ENCODE data around the gene ZNF580. TPM values are rescaled to one million over a fixed set of nuclear protein-coding genes. Genes with fewer than 3 reads are reported as not detected.

The ZNF580 gene
- total RNA-seq, 1 donor from 2014 or later = 2.8 TPM

- peaks cover 14% of the 10 kb centered on the region for H3K9me3 Mint-ChIP-seq
- Histone ChIP-seq H3K27ac (peak within 1 kb of the TSS; percentile 98), H3K9ac (peak within 1 kb of the TSS; percentile 92), H4K20me1 (ENCODE audit: low read depth) (no peaks in the 10 kb centered on the region), H3K27me3 (no peaks in the 10 kb centered on the region), H3K4me3 (peak within 1 kb of the TSS; percentile 73), H3K36me3 (peaks cover 17% of the 10 kb centered on the region), H3F3A (ENCODE audit: low read depth) (peaks cover 58% of the 10 kb centered on the region), H3K4me1 (peaks cover 6% of the 10 kb centered on the region), H3K9me3 (ENCODE audit: low read depth) (no peaks in the 10 kb centered on the region), H2AFZ (replicated peaks) (peak within 1 kb of the TSS; percentile 85), H3K79me2 (ENCODE audit: low read depth) (peaks cover 16% of the 10 kb centered on the region), H3K4me2 (peak within 1 kb of the TSS; percentile 89)
- no peak for TF ChIP-seq EZH2phosphoT487 (IDR thresholded peaks at IDR 0.05)
- TF ChIP-seq, protein P1, sequence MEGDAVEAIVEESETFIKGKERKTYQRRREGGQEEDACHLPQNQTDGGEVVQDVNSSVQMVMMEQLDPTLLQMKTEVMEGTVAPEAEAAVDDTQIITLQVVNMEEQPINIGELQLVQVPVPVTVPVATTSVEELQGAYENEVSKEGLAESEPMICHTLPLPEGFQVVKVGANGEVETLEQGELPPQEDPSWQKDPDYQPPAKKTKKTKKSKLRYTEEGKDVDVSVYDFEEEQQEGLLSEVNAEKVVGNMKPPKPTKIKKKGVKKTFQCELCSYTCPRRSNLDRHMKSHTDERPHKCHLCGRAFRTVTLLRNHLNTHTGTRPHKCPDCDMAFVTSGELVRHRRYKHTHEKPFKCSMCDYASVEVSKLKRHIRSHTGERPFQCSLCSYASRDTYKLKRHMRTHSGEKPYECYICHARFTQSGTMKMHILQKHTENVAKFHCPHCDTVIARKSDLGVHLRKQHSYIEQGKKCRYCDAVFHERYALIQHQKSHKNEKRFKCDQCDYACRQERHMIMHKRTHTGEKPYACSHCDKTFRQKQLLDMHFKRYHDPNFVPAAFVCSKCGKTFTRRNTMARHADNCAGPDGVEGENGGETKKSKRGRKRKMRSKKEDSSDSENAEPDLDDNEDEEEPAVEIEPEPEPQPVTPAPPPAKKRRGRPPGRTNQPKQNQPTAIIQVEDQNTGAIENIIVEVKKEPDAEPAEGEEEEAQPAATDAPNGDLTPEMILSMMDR (IDR thresholded peaks at IDR 0.05) = no peak
- TF ChIP-seq EZH2 (IDR thresholded peaks at IDR 0.05) = no peak
- H3K27me3 Mint-ChIP-seq (ENCODE audit: insufficient read depth, low read depth) = peaks cover 7% of the 10 kb centered on the region
- DNase-seq (ENCODE audit: low spot score) = peak; percentile 99
- H3K36me3 Mint-ChIP-seq = peaks cover 38% of the 10 kb centered on the region
- H3K27ac Mint-ChIP-seq = peak within 1 kb of the TSS; percentile 100
- peak within 1 kb of the TSS; percentile 98 for H3K4me3 Mint-ChIP-seq
- peaks cover 30% of the 10 kb centered on the region for H3K4me1 Mint-ChIP-seq
These were observed 41.3 kb upstream of the ZNF580 start, which contains the start of gene FIZ1 for GRCh38 chr19:55599468-55599841. Gene FIZ1 (minus strand): TSS chr19:55599517. CDS start chr19:55597865, 1,652 bp downstream.

- Histone ChIP-seq H3K27me3 (no peaks in the 10 kb centered on the region), H4K20me1 (ENCODE audit: low read depth) (no peaks in the 10 kb centered on the region), H3K27ac (peak within 1 kb of the TSS; percentile 98), H3K4me1 (peaks cover 6% of the 10 kb centered on the region), H3K9me3 (ENCODE audit: low read depth) (no peaks in the 10 kb centered on the region), H3K9ac (peak within 1 kb of the TSS; percentile 92), H2AFZ (replicated peaks) (peak within 1 kb of the TSS; percentile 85), H3K4me2 (peak within 1 kb of the TSS; percentile 89), H3K4me3 (peak within 1 kb of the TSS; percentile 73), H3K36me3 (peaks cover 12% of the 10 kb centered on the region), H3F3A (ENCODE audit: low read depth) (peaks cover 64% of the 10 kb centered on the region), H3K79me2 (ENCODE audit: low read depth) (peaks cover 16% of the 10 kb centered on the region)
- Mint-ChIP-seq H3K27ac (peak within 1 kb of the TSS; percentile 100), H3K36me3 (peaks cover 33% of the 10 kb centered on the region), H3K4me1 (peaks cover 35% of the 10 kb centered on the region), H3K4me3 (peak within 1 kb of the TSS; percentile 98), H3K27me3 (ENCODE audit: insufficient read depth, low read depth) (peaks cover 7% of the 10 kb centered on the region), H3K9me3 (peaks cover 14% of the 10 kb centered on the region)
- TF ChIP-seq, protein P1 (IDR thresholded peaks at IDR 0.05) = no peak
- TF ChIP-seq EZH2phosphoT487 (IDR thresholded peaks at IDR 0.05) (no peak), EZH2 (IDR thresholded peaks at IDR 0.05) (no peak)
- peak; percentile 96 for DNase-seq (ENCODE audit: low spot score)
These were observed 40.8 kb upstream of the ZNF580 start, which contains the start of gene ZNF524 for GRCh38 chr19:55599842-55600661. Gene ZNF524 (plus strand): TSS chr19:55600288. CDS start chr19:55602113, 1,825 bp downstream.

DNA sequence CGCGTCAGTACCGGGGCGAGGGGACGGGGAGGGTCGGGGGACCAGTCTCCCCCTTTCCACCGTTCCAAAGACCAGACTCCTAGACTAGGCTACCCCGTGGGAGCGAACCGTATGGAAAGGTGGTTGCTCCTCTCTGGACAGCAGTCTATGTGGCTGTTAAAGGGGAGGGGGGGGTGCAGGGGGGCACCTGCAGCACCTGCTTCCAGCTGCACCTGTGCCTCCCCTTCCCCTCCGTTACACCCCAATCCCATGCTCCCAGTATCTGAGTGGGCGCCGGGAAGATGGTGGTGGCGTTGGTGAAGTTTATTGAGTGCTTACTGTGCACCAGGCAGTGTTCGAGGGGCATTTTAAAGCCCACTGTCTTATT is 40.2 kb upstream of the ZNF580 start:
- peaks cover 35% of the 10 kb centered on the region for H3K4me1 Mint-ChIP-seq
- peaks cover 6% of the 10 kb centered on the region for H3K4me1 ChIP-seq
- H3K36me3 Mint-ChIP-seq = peaks cover 27% of the 10 kb centered on the region
- peak overlapping the region; percentile 98 for H3K27ac ChIP-seq
- H2AFZ ChIP-seq (replicated peaks) = no peak overlapping the region
- H3K27ac Mint-ChIP-seq = peak overlapping the region; percentile 89
- H3K9ac ChIP-seq = no peak overlapping the region
- no peaks in the 10 kb centered on the region for H3K9me3 ChIP-seq (ENCODE audit: low read depth)
- peaks cover 6% of the 10 kb centered on the region for H3K36me3 ChIP-seq
- H3K79me2 ChIP-seq (ENCODE audit: low read depth) = peaks cover 16% of the 10 kb centered on the region
- peaks cover 13% of the 10 kb centered on the region for H3K9me3 Mint-ChIP-seq
- H3K27me3 Mint-ChIP-seq (ENCODE audit: insufficient read depth, low read depth) = peaks cover 7% of the 10 kb centered on the region
- no peaks in the 10 kb centered on the region for H4K20me1 ChIP-seq (ENCODE audit: low read depth)
- H3K27me3 ChIP-seq = no peaks in the 10 kb centered on the region
- peak overlapping the region; percentile 89 for H3K4me2 ChIP-seq
- no peak for TF ChIP-seq EZH2 (IDR thresholded peaks at IDR 0.05)
- TF ChIP-seq, protein P1 (IDR thresholded peaks at IDR 0.05) = no peak
- no peak for TF ChIP-seq EZH2phosphoT487 (IDR thresholded peaks at IDR 0.05)
- peak overlapping the region; percentile 73 for H3K4me3 ChIP-seq
- H3K4me3 Mint-ChIP-seq = peak overlapping the region; percentile 86
- no peak for DNase-seq (ENCODE audit: low spot score)
- peaks cover 67% of the 10 kb centered on the region for H3F3A ChIP-seq (ENCODE audit: low read depth)

All from neural progenitor cell (in vitro differentiated cells).